ENCODE results near the gene IQCB1. TPM values are rescaled to one million over a fixed set of nuclear protein-coding genes. Genes with fewer than 3 reads are reported as not detected.
A peak's percentile ranks its signal among the peaks of the same experiment; 100 is the strongest.
"Not testable (repeated sequence)": the region's sequence is repeated elsewhere in the genome, so short reads cannot be mapped to it uniquely, and the experiment has no call there.

Gene IQCB1, protein sequence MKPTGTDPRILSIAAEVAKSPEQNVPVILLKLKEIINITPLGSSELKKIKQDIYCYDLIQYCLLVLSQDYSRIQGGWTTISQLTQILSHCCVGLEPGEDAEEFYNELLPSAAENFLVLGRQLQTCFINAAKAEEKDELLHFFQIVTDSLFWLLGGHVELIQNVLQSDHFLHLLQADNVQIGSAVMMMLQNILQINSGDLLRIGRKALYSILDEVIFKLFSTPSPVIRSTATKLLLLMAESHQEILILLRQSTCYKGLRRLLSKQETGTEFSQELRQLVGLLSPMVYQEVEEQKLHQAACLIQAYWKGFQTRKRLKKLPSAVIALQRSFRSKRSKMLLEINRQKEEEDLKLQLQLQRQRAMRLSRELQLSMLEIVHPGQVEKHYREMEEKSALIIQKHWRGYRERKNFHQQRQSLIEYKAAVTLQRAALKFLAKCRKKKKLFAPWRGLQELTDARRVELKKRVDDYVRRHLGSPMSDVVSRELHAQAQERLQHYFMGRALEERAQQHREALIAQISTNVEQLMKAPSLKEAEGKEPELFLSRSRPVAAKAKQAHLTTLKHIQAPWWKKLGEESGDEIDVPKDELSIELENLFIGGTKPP
- 18.9 and 21.4 TPM in 2 replicates for total RNA-seq (2014; rRNA removed)
- 8.7 TPM for polyA plus RNA-seq (2012)

DNA sequence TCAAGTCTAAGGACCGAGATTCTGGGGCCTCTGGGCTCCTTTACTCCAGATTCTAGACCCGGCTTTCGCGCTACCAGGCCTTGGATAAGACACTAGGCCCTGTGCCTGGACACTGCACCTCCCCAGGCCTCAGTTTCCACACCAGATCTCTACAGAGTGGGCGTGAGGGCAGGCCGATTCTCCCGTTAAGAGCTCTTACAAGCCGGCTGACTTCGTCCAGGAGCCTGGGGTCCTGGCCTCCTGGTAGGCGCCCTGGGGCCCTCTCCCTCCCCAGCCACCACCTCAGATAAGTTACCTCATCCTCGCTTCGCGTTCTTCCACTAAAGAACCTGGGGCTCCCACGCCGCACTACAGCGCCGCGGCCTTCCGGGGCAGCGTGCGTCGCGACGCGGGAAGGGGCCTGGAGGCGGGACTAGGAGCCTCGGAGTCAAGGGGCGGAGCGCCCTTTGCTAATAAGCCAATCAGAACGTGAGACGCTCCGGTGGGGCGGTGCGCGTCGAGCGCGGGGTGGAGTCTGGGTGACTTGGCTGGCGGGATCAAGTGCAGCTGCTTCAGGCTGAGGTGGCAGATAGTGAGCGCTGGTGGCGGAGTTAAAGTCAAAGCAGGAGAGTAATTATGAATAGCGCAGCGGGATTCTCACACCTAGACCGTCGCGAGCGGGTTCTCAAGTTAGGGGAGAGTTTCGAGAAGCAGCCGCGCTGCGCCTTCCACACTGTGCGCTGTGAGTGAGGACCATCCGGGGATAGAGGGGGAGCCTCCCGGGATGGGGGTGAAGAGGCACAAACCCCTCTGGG is at the start of gene IQCB1, which contains the start of gene EAF2:
IQCB1 (minus strand) TSS at position 390 of the 794 bp plus-strand sequence. CDS start 6,100 bp downstream, outside the sequence.
EAF2 (plus strand) TSS at position 539 of the 794 bp plus-strand sequence; CDS start at position 616, 77 bp downstream.
- peak; percentile 93 for DNase-seq (ENCODE audit: low read depth)

GRCh38 chr3:121883507-121883906 is 48.6 kb upstream of the IQCB1 start:
- DNase-seq (ENCODE audit: low read depth) = peak; percentile 12

DNA sequence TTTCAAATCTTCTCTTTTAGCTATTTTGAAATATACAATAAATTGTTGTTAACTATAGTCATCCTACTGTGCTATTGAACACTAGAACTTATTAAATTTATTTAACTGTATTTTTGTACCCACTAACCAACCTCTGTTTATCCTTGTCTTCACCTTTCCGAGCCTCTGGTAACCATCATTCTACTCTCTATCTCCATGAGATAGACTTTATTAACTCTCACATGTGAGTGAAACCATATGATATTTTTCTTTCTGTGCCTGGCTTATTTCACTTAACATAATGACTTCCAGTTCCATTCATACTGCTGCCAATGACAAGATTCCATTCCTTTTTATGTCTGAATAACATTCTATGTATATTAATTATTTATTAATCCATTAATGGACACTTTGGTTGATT is 43.6 kb upstream of the IQCB1 start:
- DNase-seq (ENCODE audit: low read depth) = no peak

DNA sequence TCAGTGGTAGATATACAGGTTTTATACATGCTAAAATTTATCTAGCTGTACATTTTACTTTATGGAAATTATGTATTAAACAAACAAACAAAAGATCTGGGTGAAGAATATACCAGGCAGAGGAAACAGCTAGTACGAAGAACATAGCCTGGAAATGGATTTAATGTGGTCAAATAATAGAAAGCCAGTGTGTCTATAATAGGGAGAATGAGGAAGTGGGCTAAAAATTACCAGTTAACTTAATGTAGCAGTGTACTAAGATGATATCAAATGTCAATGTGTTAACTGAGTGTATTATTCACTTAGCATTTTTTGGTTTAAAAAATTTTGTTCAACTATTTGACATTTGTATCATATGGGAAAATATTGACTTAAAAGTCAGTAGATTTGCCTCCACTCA is 36.6 kb upstream of the IQCB1 start:
- no peak for DNase-seq (ENCODE audit: low read depth)

- no peak for DNase-seq (ENCODE audit: low read depth)
Measured at GRCh38 chr3:121870717-121871116, 35.9 kb upstream of the IQCB1 start.

DNA sequence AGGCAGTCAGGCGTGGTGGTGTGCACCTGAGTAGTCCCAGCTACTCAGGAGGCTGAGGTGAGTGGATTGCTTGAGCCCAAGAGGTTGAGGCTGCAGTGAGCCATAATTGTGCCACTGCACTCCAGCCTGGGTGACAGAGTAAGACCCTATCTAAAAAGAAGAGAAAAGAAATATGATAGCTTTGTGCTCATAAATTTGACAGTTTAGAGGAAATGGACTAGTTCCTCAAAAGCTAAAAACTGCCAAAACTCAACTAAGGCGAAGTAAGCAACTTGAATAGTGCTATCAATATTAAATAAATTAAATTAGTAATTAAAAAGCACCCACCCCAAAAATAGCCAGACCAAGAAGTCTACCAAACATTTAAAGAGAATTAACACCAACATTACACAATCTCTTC is 34.9 kb upstream of the IQCB1 start:
- no peak for DNase-seq (ENCODE audit: low read depth)

- no peak for DNase-seq (ENCODE audit: low read depth)
Measured at GRCh38 chr3:121863801-121864200, 28.9 kb upstream of the IQCB1 start.

DNA sequence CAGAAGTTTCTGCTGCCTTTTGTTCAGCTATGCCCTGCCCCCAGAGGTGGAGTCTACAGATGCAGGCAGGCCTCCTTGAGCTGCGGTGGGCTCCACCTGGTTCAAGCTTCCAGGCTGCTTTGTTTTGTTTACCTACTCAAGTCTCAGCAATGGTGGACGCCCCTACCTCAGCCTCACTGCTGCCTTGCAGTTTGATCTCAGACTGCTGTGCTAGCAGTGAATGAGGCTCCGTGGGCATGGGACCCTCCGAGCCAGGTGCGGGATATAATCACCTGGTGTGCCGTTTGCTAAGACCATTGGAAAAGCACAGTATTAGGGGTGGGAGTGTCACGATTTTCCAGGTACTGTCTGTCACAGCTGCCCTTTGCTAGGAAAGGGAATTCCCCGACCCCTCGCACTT is 28.4 kb upstream of the IQCB1 start:
- DNase-seq (ENCODE audit: low read depth) = not testable (repeated sequence)

DNA sequence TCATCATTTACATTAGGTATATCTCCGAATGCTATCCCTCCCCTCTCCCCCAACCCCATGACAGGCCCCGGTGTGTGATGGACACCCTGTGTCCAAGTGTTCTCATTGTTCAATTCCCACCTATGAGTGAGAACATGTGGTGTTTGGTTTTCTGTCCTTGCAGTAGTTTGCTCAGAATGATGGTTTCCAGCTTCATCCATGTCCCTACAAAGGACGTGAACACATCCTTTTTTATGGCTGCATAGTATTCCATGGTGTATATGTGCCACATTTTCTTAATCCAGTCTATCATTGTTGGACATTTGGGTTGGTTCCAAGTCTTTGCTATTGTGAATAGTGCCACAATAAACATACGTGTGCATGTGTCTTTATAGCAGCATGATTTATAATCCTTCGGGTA is 22.9 kb upstream of the IQCB1 start:
- not testable (repeated sequence) for DNase-seq (ENCODE audit: low read depth)

GRCh38 chr3:121855555-121855954 is 20.7 kb upstream of the IQCB1 start:
- DNase-seq (ENCODE audit: low read depth) = no peak

- no peak for DNase-seq (ENCODE audit: low read depth)
Measured at GRCh38 chr3:121852256-121852655, 17.4 kb upstream of the IQCB1 start.

- no peak for DNase-seq (ENCODE audit: low read depth)
Measured at GRCh38 chr3:121844892-121845291, 10.0 kb upstream of the IQCB1 start.

- no peak for DNase-seq (ENCODE audit: low read depth)
Measured at GRCh38 chr3:121839962-121840361, 5.1 kb upstream of the IQCB1 start.

- no peak for DNase-seq (ENCODE audit: low read depth)
Measured at GRCh38 chr3:121836481-121836880, 1.6 kb upstream of the IQCB1 start.

GRCh38 chr3:121836064-121836463 is 1.2 kb upstream of the IQCB1 start:
- DNase-seq (ENCODE audit: low read depth) = no peak

GRCh38 chr3:121835465-121835801 is 573 bp upstream of the IQCB1 start:
- DNase-seq (ENCODE audit: low read depth) = peak; percentile 5

- peak; percentile 3 for DNase-seq (ENCODE audit: low read depth)
Measured at GRCh38 chr3:121834157-121834670, 646 bp downstream of the IQCB1 start.

DNA sequence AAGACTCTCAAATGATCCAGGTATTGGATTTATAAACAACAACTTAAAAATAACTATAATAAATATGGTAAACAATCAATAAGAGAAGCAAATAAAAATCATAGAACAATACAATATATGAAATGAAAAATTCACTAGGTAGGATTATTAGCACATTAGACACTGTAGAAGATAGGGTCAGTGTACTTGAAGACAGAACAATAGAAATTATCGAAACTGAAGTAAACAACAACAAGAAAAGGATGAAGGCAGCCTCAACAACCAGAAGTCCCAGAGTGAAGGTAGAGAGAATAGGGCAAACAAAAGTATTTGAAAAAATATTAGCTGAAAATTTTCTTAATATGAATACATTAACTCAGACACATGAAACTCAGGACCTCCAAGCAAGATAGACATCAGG is 11.9 kb downstream of the IQCB1 start:
- DNase-seq (ENCODE audit: low read depth) = no peak

DNA sequence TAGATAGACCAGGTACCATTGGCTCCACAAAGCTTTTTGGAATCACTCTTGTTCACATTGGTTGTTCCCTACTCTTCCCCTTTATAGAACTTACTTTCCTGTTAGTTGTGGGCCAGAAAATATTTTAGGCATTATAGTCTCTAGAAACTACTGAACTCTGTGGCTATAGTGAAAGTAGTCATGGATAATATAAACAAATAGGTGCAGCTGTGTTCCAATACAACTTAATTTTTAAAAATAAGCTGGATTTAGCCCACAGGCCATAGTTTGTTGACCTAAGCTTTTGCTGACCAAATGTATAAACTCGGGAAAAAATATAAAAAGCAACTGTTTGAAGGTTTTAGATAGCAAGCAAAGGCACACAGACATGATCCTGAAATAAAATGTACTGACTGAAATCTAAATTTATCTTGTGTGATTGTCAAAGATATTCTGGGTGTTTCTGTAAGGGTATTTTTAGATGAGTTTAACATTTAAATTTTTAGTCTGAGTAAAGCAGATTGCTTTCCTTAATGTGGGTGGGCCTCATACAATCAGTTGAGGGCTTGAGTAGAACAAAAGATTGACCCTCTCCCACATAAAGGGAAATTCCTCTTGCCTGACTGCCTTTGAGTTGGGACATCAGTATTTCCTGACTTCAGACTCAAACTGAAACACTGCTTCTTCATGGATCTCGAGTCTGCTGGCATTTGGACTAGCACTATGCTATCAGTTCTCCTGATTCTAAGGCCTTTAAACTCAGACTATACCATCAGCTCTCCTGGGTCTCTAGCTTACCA is 13.2 kb downstream of the IQCB1 start:
- DNase-seq (ENCODE audit: low read depth) = no peak

DNA sequence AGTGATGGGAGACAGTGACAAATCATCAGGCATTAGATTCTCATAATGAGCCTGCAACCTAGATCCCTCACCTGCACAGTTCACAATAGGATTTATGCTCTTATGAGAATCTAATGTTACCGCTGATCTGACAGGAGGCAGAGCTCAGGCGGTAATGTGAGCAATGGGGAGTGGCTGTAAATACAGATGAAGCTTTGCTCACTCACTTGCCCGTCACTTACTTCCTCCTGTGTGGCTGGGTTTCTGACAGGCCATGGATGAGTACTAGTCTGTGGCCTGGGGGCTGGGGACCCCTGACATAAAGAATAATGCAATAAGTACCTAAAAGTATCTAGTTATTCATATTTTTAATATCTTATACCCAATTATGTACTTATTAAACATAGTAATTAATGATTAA is 15.6 kb downstream of the IQCB1 start:
- DNase-seq (ENCODE audit: low read depth) = no peak

DNA sequence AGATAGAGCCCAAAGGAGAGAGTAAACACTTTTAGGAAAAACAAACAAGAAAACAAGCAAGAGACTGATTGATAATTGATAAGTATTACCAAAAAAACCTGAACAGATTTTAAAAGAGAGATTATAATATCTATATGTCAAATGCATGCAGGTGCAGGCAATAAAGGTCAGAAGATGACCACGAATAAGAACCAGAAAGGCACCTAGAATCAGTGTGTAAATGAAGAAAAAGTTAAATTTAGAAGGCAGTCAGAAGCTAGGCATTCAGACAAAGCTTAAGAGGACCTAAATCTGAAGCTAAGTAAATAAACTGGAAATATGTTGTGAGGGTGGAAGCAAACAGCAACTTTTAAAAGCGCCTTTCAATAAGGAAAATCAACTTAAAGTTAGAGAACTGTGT is 16.3 kb downstream of the IQCB1 start:
- DNase-seq (ENCODE audit: low read depth) = no peak
